DMS 273 (cell line): ENCODE measurements around the gene RAB17.
"Not testable (repeated sequence)": the region's sequence is repeated elsewhere in the genome, so short reads cannot be mapped to it uniquely, and the experiment has no call there.

Experiments
- DNase-seq: peaks from one replicate; lab custom pipeline; 2025; ENCODE audit not compliant: unreplicated experiment; lab: John Stamatoyannopoulos, UW

The RAB17 gene

DNA sequence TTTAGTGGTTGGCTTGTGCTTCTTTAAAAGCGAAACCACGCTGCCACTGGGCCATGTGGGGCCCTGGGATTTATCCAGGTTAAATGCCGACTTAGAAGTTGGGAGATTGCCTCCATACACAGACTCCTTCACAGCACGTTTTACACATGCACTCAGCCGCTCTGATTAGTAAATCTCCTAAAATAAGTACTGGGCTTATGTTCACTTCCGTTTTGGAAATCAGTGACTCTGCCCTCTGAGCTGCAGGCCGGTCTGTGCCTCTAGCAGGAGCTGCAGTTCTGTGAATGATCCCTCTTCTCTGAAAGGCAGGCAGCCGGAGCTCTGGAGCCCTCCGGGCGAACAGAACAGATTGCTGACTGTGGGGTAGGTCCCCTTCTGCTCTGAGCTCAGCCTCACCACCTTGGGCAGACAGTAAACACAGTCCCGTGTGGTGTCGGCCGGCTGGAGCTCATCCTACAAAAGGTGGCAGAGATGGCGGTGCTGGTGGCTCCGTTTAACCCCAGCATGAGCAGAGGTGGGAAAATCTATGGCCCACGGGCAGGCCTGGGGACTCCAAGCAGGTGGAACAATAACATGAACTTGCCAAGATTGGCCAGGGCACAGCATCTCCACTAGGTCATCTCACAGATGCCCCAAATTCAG, 9.8 kb upstream of the RAB17 start:
- no peak for DNase-seq

DNA sequence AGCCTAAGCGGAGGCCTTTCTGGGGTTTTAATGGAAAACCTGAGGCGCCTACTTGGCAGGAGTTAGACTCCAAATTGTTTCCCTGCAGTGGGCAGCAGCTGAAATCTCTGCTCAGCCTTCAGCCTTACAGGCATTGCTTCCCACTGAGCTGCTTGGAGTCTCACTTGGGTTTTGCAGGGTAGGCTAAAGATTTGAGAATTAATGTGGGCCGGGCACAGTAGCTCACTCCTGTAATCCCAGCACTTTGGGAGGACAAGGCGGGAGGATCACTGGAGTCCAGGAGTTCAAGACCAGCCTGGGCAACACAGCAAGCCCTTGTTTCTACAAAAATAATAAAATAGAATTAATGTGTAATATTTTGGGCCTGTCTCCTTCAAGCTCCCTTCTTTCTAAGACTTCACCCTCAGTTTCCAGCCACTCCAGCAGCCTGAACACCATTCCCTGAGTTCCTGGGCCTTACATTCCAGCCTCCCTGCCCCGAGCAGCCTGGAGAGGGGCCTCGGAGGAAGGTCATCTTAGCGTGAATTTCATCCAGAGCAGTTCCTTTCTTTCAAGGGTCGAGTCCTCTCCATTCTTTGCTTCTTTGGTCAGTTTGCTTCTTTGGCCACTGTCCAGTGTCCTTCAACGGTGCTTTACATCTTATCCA, 9.1 kb upstream of the RAB17 start:
- DNase-seq: no peak

- DNase-seq: no peak
Observed at GRCh38 chr2:237598468-237599208, 8.1 kb upstream of the RAB17 start.

DNA sequence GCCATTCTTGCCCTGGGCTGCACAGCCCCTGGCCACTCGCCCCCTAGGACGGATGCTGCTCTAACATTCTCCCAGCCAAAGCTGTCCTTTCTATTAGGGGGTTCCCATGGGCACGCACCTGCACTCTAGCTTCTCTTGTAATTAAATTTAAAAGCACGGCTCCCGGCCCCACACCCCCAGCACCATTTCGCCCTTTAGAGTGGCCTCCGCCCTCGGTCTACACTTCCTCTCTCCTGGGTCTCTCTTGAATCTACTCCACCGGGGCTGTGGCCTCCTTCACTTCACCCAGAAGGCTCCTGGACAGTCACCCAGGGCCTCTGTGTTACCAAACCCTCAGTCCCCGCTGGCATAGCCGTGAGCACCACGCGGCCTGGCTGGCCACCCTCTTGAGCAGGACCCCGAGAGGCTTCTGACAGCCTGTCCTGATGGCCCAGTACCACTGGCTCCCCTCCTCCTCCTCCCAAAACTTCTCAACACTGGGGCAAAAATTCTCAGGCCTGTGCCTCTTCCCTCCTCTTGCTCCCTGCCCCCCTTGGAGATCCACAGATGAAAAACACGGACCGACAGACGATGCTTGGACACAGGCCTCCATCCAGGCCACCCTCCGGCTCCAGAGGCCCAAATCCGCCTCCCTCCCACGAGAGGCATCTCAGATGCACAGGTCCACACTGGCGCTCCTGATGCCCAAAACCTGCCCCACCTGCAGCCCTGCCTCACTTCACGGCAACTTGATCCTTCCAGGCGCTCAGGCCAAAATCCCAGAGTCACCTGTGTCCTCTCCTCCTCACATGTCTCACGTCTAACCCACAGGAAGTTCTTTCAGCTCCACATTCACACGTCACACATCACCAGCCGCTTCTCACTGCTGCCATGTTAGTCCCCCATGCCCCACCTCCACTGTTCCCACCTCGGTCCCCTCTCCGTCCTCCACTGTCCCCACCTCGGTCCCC, 6.9 kb upstream of the RAB17 start:
- DNase-seq: no peak

DNA sequence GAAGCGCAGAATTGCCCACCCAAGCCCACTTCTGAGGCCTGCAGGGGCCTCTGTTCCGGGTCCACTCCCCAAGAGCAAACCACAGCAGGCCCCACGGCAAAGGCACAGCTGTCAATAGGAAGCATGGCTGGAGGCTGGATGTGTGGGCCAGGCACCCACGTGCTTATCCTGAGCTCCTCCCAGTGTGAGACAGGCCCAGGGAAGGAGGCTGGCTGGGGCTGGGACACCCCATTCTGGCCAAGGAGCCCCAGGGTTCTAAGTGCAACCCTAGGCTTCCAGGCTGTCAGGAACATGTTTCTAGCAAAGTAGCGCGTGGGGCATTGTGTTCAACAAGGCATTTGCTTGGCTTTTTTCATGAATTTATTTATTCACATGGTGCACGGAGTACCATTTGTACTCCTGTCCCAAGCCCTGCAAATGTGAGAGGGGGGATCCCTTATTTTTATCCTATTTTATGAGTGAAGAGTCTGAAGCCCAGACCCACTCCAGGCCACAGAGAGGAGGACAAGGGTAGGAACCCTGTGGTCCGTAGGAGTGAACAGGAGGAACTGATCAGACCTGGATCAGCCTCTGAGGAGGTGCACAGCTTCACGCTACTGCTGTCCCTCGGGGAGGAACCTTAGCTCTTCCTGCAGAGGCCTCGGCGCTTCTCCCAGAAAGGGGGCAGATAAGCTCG, 6.1 kb upstream of the RAB17 start:
- no peak for DNase-seq

DNA sequence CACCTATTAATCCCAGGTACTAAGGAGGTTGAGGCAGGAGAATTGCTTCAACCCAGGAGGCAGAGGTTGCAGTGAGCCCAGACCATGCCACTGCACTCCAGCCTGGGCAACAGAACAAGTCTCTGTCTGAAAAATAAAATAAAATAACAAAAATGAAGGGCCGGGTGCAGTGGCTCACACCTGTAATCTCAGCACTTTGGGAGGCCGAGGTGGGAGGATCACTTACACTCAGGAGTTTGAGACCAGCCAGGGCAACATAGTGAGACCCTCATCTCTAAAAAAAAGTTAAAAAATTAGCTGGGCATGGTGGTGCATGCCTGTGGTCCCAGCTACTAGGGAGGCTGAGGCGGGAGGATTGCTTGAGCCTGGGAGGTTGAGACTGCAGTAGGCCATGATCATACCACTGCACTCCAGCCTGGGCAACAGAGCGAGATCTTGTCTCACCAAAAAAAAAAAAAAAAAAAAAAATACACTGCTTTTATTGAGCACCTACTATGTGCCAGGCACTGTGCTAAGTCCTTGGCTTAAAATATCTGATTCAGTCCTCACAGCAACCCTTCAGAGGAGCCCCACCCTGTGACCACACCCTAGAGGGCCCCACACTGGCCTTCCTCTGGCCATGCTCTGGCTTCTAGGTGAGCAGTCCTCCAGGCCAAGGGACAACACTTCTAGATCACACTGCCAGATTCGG, 5.4 kb upstream of the RAB17 start:
- DNase-seq: not testable (repeated sequence)

GRCh38 chr2:237594514-237594871, 4.0 kb upstream of the RAB17 start:
- DNase-seq: no peak

- peak; percentile 32 for DNase-seq
Observed at GRCh38 chr2:237593596-237594320, 3.2 kb upstream of the RAB17 start.

- no peak for DNase-seq
Observed at GRCh38 chr2:237593036-237593435, 2.5 kb upstream of the RAB17 start.

DNA sequence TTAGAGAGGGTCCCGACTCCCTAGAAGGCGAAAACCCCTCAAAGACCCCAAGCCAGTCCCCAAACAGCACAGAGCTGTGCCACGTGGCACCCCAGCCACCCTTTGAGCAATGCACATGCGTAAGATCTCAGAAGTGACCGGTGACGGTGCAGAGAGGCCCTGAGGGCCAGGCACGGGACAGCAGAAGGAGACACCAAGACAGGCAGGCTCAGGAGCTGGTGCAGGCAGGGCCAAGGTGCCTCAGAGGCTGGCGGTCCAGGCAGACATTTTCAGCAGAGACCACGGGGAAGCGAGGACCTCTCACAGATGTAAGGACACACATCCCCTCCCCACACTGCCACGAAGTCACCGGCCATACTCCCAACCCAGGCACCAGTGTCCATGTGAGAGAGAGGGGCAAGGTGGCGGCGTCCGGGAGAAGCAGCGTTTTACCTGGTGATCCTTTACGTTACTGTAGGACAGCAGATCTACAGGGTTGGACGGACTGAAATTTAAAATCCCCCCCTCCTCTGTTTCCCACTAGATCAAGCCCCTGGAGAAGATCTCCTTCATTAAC, 2.0 kb upstream of the RAB17 start:
- DNase-seq: no peak

- DNase-seq: no peak
Observed at GRCh38 chr2:237591141-237591881, 777 bp upstream of the RAB17 start.

- DNase-seq: no peak
Observed at GRCh38 chr2:237588044-237588696, 2.4 kb downstream of the RAB17 start.

- no peak for DNase-seq
Observed at GRCh38 chr2:237585590-237586221, 4.8 kb downstream of the RAB17 start.

DNA sequence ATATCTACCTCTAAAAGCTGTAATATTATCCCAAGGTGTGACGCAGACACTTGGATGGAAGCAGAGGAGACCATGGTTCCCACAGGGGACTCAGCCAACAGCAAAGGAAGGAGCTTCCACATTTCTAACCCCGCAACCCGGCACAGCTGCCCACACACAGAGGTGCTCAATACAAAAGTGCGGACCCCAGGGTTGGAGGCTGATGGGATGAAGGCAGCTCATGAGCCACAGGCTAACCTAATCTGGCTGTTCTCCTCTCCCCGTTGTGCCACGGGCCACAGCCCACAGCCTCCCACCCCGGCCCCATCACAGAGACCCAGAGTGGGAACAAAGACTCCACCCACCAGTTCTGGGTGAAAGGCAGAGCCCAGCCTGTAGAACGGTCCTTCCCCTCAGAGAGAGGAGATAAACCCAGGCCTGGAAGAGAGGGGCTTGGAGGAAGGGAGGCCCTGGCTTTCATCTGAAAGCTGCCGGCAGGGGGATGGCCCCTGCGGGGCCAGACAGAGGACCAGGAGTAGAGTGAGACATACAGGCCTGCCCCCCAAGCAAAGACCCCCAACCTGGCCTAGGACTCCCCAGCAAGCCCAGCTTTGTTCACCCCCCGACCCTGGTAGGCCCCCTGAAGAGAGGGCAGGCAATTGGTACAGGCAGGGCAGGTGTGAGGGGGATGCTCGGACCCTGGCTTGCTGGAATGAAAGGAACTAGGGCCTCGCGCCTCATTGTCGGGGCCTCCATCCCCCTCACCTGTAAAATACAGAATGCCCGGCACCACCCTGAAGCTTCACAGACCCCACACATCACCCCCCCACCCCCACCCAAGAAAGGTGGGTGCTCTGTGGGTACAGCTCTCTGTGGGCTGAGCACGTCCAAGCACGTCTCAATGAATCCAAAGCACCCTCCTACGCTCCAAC, 6.9 kb downstream of the RAB17 start:
- DNase-seq: no peak

DNA sequence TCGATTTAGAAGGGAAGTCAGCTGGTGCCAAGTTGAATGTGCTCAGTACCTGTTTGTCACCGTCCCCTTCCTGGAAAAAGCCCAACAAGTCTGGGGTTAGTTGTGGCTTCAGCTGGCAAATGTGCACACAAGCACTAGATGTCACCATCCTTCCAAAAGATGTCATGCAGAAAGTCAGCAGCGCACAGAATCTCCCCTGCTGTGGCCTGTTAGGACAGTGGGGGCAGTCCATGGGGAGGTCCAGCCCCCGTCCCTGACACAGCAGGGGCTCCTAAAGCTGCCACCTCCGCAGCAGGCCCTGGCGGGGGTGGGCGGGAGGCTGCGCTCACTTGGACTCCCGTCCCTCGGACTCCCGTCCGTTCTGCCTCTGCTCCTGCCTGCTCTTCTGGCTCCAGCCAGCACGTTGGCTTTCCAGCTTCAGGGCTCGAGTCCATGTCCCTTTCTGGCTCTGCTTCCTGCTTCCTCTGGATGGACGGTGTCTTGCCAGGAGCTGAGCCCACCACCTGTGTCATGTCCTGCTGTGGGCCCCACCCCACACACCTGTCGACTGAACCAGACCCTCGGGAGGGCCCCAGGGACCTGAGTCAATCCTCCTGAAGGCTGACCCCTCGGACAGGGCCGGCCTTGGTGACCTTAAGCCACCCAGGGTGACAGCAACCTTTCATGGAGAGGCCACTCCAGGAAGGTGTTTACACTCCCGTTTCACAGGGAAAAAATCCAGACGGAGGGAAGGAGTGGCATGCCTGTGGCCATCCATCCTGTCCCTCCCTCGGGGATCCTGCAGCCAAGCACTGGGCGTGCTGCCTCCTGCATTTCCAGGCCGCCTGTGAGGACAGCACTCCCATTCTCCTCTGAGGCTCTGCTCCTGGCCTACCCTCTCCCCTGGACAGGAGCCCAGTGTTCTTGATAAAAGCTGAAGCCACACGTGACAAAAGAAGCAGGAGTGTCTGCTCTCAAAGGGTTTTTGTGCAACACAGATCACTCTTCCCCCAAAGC, 8.5 kb downstream of the RAB17 start:
- peak; percentile 50 for DNase-seq
